HG02943 (cell line): ENCODE results near the gene BCL11B.

Experiments
- ATAC-seq: cut with Tn5 transposase; IDR thresholded peaks from one replicate; pipeline ENCODE4 v1.9.1; 2021; ENCODE audit warnings: mild to moderate bottlenecking, low read depth, moderate library complexity; ENCODE audit not compliant: unreplicated experiment

The BCL11B gene

DNA sequence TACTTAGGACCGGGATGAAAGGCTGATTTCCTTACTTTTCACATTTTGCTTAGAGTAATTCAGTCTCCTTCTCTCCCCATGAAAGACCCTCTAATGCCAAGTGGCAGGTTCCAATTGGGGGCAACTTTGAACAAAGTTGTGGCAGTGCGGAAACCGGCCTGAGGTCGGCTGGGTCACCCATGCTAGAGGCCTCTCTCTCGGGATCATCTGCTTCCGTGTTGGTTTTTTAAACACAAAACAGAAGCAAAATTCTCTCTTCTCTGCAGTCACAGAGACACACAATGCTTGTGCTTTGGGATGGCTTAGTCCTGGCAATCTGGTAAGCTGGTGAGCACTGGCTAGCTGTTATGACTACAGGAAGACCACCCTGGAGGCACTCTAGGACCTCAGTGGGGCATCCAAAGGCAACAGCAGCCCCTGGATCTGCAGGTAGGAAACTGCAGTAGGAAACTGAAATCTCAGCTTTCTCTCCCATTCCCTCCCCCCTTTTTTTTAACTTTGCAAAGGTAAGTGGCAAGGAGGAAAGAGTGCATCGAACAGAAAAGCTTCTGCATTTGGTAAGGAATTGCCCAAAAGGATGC lies 102.1 kb downstream of the BCL11B start:
- no peak for ATAC-seq

DNA sequence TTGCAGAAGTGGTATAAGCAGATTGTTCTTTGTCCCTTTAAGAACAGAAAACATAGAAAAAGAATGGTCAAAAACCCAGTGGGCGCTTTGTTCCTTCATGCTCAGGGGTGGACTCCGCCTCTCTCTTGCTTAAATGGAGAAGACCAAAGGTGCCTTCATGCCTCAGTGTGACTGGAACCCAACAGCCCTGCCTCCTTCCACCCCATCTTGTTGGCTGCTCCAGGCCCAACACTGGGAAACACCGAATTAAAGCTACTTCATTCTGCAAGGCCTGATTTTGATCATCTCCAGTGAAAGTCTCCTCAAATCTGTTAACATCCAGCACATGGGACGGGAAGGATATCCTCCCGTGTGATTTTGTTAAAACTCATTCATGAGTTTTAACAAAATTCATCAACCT lies 103.7 kb downstream of the BCL11B start:
- ATAC-seq: no peak

- no peak for ATAC-seq
Measured at GRCh38 chr14:99166506-99166905, 105.5 kb downstream of the BCL11B start.

GRCh38 chr14:99164712-99165111 lies 107.3 kb downstream of the BCL11B start:
- no peak for ATAC-seq

GRCh38 chr14:99163446-99163845 lies 108.6 kb downstream of the BCL11B start:
- ATAC-seq: no peak

DNA sequence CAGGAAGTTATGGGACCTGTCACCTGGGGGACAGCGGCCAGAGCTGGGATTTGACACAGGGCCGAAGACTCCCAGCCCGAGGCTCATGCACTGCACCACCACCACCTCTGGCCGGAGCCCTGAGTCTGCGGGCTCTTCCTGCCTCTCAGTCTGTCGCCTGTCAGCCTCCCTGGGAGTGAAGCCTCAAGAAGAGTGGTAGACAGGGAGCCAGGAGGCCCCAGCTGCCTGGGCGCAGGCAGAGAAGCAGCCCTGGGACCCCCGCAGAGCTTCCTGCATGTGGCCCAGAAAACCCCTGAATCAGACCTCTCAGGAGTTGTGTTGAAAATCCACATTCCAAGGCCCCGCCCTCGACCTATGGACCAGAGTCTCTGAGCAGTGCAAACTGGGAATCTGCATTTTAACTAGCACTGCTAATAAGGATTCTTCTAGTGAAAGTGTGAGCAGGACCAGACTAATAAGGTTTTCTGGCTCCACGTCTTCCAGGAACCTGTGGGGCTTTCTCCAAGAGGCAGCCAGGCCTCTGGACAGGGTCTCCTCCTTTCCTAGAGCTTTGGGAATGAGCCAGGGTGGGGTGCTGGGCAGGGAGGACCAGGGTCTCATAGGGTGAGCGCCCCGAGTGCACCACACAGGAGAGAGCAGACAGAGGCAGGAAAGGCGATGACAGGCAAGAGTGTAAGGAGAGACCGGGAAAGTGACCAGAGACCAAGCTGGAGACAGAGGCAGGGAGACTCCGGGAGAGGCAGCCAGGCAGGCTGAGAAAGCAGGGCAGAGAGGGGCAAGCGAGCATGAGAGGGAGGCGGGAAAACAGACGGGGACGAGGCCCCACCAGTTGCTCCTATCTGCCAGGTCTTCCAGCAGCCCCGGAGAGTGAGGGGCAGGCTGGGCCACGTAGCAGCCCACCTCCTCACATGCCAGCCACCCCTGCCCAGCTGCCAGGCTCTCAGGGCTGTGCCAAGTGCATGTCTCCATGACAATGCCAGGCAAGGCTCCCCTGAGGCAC lies 112.4 kb downstream of the BCL11B start:
- ATAC-seq: no peak

DNA sequence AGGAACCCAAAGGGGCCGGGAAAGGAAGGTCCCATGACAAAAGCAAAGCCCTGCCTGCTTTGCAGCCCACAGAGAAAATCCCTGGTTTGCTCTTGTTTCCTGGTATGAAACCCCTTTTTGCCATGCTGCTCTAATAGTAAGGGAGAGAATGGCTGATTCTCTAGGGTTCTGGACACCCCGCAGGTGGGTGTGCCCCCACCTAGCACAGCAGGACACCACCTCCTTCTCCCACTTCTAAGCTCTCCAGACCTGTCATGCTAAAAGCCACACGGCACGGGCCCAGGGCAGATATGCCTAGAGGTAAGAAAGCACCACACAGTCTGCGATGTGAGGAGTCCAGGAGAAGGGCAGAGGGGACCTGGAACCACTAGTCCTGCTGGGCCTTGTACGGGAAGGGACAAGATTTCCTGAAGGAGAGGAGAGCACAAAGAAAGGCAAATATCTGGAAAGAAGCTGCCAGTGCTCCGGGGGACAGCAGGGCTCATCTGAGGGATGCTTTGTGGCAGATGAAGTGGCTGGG lies 113.3 kb downstream of the BCL11B start:
- no peak for ATAC-seq

DNA sequence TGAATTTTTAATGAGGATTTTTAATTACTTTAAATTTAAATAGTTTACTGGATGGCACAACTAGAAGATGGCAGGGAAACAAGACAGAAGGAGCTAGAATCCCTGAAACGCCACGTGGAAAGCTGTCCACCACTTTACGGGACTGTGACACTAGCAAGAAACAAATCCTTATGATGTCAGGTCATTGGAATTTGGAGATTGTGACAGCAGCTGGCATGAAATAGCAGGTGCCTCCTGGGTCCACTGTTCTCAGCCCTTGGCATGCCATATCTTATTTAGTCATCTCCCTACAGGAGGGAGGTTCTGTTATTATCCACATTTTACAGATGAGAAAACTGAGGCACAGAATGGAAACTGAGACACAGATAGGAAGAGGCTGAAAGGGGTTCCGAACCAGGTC lies 113.8 kb downstream of the BCL11B start:
- ATAC-seq: no peak

DNA sequence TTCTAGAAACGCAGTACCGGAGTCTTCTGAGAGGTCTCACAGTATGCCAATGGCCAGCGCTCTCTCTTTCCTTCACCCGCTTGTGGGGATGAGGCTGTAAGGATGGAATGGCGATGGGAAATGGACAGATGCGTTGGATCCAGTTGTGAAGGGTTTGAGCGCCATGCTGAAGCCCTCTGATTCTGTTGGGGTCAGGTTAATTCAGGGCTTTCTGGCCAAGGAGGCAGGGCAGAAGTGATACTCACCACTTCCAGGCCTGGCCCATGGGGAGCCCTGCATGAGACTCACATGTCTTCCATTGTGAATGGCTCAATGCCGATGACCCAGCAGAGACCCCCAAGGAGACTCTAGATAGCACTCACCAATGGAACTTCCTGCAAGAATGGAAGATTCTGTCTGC lies 114.3 kb downstream of the BCL11B start:
- no peak for ATAC-seq

DNA sequence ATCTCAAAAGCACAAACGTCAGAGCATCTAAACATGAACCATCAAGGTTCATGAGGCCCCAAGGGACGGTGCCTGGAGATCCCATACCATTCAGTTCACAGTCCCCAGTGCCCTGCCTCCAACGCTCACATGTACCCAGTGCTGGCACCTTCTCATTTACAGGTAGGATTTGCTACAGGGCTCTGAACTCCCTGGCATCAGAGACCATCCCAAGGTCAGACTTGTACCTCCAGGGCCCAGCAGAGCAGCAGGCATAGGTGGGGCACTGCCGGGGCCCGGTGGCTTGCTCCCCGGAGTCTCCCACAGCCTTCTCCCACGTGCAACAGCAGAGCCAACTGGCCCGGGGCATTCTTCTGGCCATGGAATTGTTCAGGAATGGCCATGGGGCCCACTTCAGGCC lies 114.8 kb downstream of the BCL11B start:
- no peak for ATAC-seq

DNA sequence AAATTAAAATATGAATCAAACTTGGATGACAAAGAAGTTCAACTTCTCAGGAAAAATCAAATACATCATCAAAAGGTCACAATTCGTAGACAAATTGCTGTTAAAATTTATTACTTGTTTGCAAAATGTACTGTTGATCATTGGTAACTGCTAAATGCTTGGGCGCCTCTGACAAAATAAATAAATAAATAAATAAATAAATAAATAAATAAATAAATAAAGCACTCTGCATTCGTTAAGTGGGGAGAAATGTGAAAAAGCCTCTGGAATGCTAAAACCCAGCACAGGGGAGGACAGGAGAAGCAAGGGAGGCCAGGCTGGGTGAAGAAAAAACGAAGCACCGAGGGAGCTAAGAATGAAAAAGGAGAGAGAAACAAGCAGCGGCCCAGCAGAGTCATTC lies 115.2 kb downstream of the BCL11B start:
- ATAC-seq: no peak

- no peak for ATAC-seq
Measured at GRCh38 chr14:99156090-99156425, 115.9 kb downstream of the BCL11B start.

- no peak for ATAC-seq
Measured at GRCh38 chr14:99155173-99156089, 116.6 kb downstream of the BCL11B start.

DNA sequence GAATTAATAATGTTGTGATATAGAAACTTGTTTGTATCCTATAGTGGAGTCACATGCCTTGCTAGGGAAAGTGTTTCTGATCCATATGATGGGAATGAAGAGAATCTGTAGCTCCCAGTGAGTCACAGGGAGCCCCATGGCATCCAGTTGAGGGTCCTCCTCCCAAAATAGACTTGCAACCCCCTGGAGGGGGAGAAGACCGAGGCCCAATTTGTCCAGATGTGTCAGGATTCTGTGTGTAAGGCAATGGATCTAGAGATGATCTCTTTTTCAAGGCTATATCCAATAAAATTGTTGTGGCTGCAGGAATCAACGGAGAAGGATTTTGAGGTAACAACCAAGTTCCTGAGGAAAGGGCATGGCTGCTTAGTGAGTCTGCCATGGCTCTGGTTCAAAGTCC lies 121.8 kb downstream of the BCL11B start:
- no peak for ATAC-seq

DNA sequence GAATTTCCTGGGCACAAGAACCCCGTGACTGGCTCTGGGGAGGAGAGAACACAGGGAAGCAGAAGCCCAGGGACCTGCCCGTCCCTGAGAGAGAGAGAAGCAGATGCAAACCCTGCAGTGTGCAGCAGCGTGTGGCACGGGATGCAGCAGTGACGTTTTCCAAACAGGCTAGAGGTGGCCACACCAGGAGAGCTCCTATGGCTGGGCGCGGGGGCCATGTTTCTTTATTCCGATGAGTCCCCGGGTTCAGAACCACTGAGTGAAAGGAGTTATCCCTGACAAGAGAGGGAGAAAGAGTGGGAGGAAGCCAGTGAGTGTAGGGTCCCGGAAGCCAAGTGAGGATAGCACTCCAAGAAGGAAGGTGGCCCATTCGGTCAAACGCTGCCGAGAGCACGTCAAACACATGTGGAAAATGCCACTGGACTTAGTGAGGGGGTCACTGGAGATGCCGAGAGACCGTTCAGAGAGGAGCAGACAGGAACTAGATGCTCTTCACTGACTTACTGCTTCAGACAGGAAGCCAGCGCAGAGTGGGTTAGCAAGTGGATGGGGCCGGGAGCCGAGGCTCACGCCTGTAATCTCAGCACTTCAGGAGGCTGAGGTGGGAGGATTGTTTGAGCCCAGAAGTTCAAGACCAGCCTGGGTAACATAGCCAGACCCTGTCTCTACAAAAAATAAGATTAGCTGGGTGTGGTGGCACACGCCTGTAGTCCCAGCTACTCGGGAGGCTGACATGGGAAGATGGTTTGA lies 123.0 kb downstream of the BCL11B start:
- no peak for ATAC-seq

GRCh38 chr14:99148131-99148530 lies 123.9 kb downstream of the BCL11B start:
- no peak for ATAC-seq

DNA sequence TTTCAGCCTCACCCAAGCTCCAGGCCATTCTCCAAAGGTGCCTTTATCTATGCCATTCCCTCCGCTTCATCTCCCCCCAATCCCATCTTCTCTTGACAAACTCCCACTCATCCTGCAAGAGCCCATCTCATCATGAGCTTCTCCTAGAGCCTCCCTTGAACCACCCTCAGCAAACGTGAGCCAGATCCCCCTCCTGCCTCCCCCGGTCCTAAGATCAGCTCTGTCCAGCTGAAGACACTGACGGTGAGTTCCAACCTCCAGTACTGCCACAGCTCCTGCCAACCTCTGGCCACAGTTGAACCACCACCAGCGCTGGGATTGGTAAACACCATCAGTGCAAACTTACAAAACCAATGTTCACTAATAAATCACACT lies 124.6 kb downstream of the BCL11B start:
- no peak for ATAC-seq

GRCh38 chr14:99146616-99147365 lies 125.2 kb downstream of the BCL11B start:
- no peak for ATAC-seq

DNA sequence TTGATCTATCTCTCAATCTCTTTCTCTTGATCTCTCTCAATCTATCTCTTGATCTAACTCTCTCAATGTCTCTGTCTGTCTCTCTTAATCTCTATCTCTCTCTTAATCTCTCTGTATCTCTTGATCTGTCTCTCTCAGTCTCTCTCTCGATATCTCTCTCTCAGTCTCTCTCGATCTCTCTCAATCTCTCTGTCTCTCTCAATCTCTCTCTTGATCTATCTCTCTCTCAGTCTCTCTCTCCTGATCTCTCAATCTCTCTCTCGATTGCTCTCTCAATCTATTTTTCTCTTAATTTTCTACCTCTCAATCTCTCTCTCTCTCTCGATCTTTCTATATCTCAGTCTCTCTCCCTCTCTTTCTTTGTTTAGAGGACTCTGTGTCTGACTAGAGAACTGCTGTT lies 126.7 kb downstream of the BCL11B start:
- ATAC-seq: no peak
